Right atrium auricular region (tissue), 2 donors: ENCODE results near the gene NCAPD2. TPM values are rescaled to one million over a fixed set of nuclear protein-coding genes. Genes with fewer than 3 reads are reported as not detected.

Experiments
- DNase-seq: peaks from one replicate; pipeline ENCODE4 v3.0.0-alpha.2; 2019; ENCODE audit warnings: low spot score
- H3K27ac ChIP-seq, 2 donors: fragments of 200-600 bp; sonication (generic); 1 replicate in 1 of 2; 2 replicates in 1 of 2; pipeline ENCODE4 v1.5.1; 2016 to 2019
- H3K27me3 ChIP-seq, 2 donors: fragments of 200-600 bp; sonication (generic); one replicate each; pipeline versions ENCODE4 v1.5.1 to v1.6.0; 2017 to 2019
- H3K36me3 ChIP-seq: fragments of 200-600 bp; sonication (generic); one replicate; pipeline ENCODE4 v1.5.1; 2016
- H3K4me1 ChIP-seq, 2 donors: fragments of 200-600 bp; sonication (generic); one replicate each; pipeline versions ENCODE4 v1.5.1 to v1.6.0; 2017 to 2019
- H3K4me3 ChIP-seq, 2 donors: fragments of 200-600 bp; sonication (generic); 1 replicate in 1 of 2; 2 replicates in 1 of 2; pipeline ENCODE4 v1.5.1; 2017 to 2019; ENCODE audit warnings: mild to moderate bottlenecking in 1 of 2, moderate library complexity in 1 of 2
- H3K9me3 ChIP-seq, 2 donors: fragments of 200-600 bp; sonication (generic); one replicate each; pipeline ENCODE4 v1.5.1; 2019
- CTCF ChIP-seq, 2 donors: fragments of 200-600 bp; sonication (generic); IDR thresholded peaks; one replicate each; pipeline ENCODE4 v1.5.1; 2019; ENCODE audit warnings: antibody characterized with exemption in 2 of 2
- total RNA-seq, 2 donors: library from RNA; depleted of rRNA; stranded (reverse); fragments of >200 nt; gene quantifications; one replicate each; pipeline ENCODE4 v1.1.0, GENCODE V29; 2016

Gene NCAPD2
- total RNA-seq, 2 donors from 2014 or later: 11.6 to 53.5 TPM

- peaks cover 0 to 22% of the 10 kb centered on the region in 2 donors for H3K4me1 ChIP-seq
These were observed 35.5 kb upstream of the NCAPD2 start for GRCh38 chr12:6458281-6459003.

GRCh38 chr12:6459004-6459337 lies 34.9 kb upstream of the NCAPD2 start:
- no peaks in the 10 kb centered on the region for H3K9me3 ChIP-seq
- H3K4me1 ChIP-seq: peaks cover 0 to 21% of the 10 kb centered on the region in 2 donors
- no peak overlapping the region for H3K4me3 ChIP-seq
- H3K36me3 ChIP-seq: peaks cover 80% of the 10 kb centered on the region
- H3K27ac ChIP-seq: no peak overlapping the region
- no peak for DNase-seq
- no peaks in the 10 kb centered on the region for H3K27me3 ChIP-seq
- TF ChIP-seq CTCF (IDR thresholded peaks at IDR 0.05): no peak

More at GRCh38 chr12:6458281-6459003, 35.5 kb upstream of the NCAPD2 start:
- TF ChIP-seq CTCF (IDR thresholded peaks at IDR 0.05): no peak
- no peak overlapping the region for H3K4me3 ChIP-seq
- H3K27ac ChIP-seq: no peak overlapping the region
- no peaks in the 10 kb centered on the region for H3K9me3 ChIP-seq
- DNase-seq: no peak
- peaks cover 74% of the 10 kb centered on the region for H3K36me3 ChIP-seq
- no peaks in the 10 kb centered on the region for H3K27me3 ChIP-seq

- H3K36me3 ChIP-seq: peaks cover 89% of the 10 kb centered on the region
- TF ChIP-seq CTCF (IDR thresholded peaks at IDR 0.05): no peak
These were observed 33.0 kb upstream of the NCAPD2 start for GRCh38 chr12:6460751-6461371.

GRCh38 chr12:6461401-6462233 lies 32.3 kb upstream of the NCAPD2 start:
- Histone ChIP-seq H3K4me1 (peaks cover 0 to 21% of the 10 kb centered on the region in 2 donors), H3K9me3 (no peaks in the 10 kb centered on the region), H3K36me3 (peaks cover 93% of the 10 kb centered on the region), H3K27me3 (no peaks in the 10 kb centered on the region), H3K27ac (peak overlapping the region; percentile 51 to 55), H3K4me3 (no peak overlapping the region)
- peak; percentile 64 for DNase-seq
- no peak for TF ChIP-seq CTCF (IDR thresholded peaks at IDR 0.05)

More at GRCh38 chr12:6460751-6461371, 33.0 kb upstream of the NCAPD2 start:
- no peaks in the 10 kb centered on the region for H3K27me3 ChIP-seq
- peak overlapping the region; percentile 51 to 55 for H3K27ac ChIP-seq
- no peak for DNase-seq
- H3K4me1 ChIP-seq: peaks cover 0 to 21% of the 10 kb centered on the region in 2 donors
- no peaks in the 10 kb centered on the region for H3K9me3 ChIP-seq
- no peak overlapping the region for H3K4me3 ChIP-seq

- Histone ChIP-seq H3K4me1 (peaks cover 0 to 21% of the 10 kb centered on the region in 2 donors), H3K27me3 (no peaks in the 10 kb centered on the region), H3K27ac (no peak overlapping the region), H3K4me3 (no peak overlapping the region), H3K9me3 (no peaks in the 10 kb centered on the region), H3K36me3 (peaks cover 86% of the 10 kb centered on the region)
- DNase-seq: no peak
- no peak for TF ChIP-seq CTCF (IDR thresholded peaks at IDR 0.05)
These were observed 31.5 kb upstream of the NCAPD2 start for GRCh38 chr12:6462234-6462995.
